GM12872 (cell line): Measurements from ENCODE around the gene ACOX1.
A peak's percentile ranks its signal among the peaks of the same experiment; 100 is the strongest.

Source experiments
- TF ChIP-seq, protein P1 (sequence below): IDR thresholded peaks from 3 replicates; pipeline ENCODE4 v1.5.1; 2011; ENCODE audit warnings: low read depth, mild to moderate bottlenecking, low read length, moderate library complexity; ENCODE audit not compliant: insufficient read depth

ACOX1 gene

GRCh38 chr17:75904749-75905521 is 74.0 kb downstream of the ACOX1 start, which contains the start of gene MRPL38:
Gene MRPL38 (minus strand): TSS chr17:75904884. CDS start chr17:75904875, 9 bp downstream.
- TF ChIP-seq, protein P1, sequence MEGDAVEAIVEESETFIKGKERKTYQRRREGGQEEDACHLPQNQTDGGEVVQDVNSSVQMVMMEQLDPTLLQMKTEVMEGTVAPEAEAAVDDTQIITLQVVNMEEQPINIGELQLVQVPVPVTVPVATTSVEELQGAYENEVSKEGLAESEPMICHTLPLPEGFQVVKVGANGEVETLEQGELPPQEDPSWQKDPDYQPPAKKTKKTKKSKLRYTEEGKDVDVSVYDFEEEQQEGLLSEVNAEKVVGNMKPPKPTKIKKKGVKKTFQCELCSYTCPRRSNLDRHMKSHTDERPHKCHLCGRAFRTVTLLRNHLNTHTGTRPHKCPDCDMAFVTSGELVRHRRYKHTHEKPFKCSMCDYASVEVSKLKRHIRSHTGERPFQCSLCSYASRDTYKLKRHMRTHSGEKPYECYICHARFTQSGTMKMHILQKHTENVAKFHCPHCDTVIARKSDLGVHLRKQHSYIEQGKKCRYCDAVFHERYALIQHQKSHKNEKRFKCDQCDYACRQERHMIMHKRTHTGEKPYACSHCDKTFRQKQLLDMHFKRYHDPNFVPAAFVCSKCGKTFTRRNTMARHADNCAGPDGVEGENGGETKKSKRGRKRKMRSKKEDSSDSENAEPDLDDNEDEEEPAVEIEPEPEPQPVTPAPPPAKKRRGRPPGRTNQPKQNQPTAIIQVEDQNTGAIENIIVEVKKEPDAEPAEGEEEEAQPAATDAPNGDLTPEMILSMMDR: peak; percentile 87

GRCh38 chr17:75902406-75902805 is 76.6 kb downstream of the ACOX1 start:
- TF ChIP-seq, protein P1: no peak

DNA sequence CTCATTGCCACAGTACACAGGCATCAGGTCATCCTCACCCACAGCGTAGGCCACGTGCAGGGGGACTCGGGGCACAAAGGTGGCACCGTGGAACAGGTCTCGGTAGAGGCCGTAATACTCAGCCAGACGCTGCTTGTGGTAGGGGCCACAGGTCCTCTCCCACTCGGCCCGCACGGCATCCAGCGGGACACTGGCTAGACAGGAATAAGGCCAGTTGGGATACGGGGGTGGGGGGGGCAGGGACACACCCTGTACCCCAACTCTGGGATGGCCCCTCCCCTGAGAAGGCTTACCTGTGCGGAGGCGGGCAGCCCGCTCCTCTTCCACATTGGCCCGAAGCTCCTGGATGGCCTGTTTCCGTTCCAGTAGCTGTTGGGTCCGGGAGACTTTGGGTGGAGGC is 77.2 kb downstream of the ACOX1 start:
- TF ChIP-seq, protein P1: no peak

DNA sequence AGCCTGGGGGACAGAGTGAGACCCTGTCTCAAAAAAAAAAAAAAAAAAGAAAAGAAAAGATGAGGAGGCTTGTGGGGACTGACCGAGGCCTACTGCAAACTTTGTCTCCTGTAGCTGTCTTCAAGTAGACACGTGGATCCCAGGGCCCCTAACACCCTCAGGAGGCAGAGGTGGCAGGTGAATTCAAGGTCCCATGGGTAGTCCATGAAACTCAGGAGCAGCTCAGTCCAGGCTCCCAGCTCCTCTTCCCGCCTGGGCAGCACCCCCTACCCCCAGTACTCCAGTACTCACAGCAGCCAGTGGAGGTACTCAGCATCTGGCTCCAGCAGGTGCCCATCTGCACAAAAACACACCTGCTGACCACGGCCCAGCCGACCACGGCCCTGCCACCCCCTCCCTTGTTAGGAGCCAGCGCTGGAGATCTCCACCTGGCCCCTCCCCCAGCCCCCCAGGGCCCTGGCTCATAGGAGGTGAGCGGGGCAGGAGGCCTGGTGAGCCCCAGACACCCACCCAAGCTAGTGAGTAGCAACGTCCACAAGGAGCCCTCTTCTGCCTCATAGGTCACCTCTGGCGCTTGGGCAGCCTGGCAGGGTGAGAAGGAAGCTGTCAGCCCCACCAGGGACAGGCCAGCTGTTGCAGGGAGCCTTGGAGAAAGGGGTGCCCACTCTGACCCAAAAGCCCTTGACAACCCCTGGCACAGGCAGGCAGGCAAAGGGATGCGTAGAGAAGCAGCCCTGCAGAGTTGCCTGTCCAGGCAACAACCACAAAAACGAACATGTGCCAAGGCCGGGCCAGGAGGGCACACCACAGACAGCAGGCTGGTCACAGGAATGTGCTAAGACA is 78.1 kb downstream of the ACOX1 start:
- TF ChIP-seq, protein P1: no peak

- TF ChIP-seq, protein P1: no peak
These were observed 79.0 kb downstream of the ACOX1 start for GRCh38 chr17:75899767-75900468.

GRCh38 chr17:75899353-75899752 is 79.6 kb downstream of the ACOX1 start:
- TF ChIP-seq, protein P1: no peak

DNA sequence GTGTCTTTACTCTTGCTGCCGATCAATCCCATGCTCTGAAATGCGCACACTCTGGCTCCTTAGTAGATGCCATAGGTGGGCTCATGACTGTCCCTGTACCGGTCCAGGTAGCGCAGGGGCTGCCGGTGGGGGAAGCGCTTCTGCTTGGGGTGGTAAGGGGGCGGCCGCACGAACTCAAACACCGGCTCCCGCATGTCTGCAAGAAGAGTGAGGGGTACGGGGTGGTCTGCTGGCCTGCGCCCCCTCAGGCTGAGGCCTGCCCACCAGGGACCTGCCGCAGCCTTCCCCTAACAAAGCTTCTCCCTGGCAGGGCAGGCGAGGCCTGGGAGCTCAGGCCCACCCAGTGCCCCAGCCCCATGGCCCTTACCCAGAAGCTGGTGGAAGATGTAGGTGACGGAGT is 80.2 kb downstream of the ACOX1 start:
- TF ChIP-seq, protein P1: no peak
